ENCODE results near the gene AVPI1.
"Not testable (repeated sequence)": the region's sequence is repeated elsewhere in the genome, so short reads cannot be mapped to it uniquely, and the experiment has no call there.

Gene AVPI1

GRCh38 chr10:97684866-97685394, 2.1 kb downstream of the AVPI1 start:
- DNase-seq (ENCODE audit: low spot score in 2 of 2) = no peak
- Mint-ChIP-seq H3K4me3 (no peak overlapping the region), H3K36me3 (ENCODE audit: insufficient read depth) (peaks cover 5% of the 10 kb centered on the region), H3K27me3 (no peaks in the 10 kb centered on the region), H3K27ac (ENCODE audit: low read depth) (no peak overlapping the region), H3K9me3 (no peaks in the 10 kb centered on the region), H3K4me1 (peaks cover 8% of the 10 kb centered on the region)
- ATAC-seq (replicated peaks; ENCODE audit: extremely low read depth, poor library complexity, severe bottlenecking) = no peak

- not testable (repeated sequence) for H3K27me3 Mint-ChIP-seq; H3K36me3 Mint-ChIP-seq (ENCODE audit: insufficient read depth); H3K9me3 Mint-ChIP-seq; ATAC-seq (replicated peaks; ENCODE audit: extremely low read depth, poor library complexity, severe bottlenecking); DNase-seq (ENCODE audit: low spot score in 2 of 2); H3K4me1 Mint-ChIP-seq; H3K4me3 Mint-ChIP-seq; H3K27ac Mint-ChIP-seq (ENCODE audit: low read depth)
These were observed 2.7 kb downstream of the AVPI1 start for GRCh38 chr10:97684368-97684713.

- Mint-ChIP-seq H3K9me3 (no peaks in the 10 kb centered on the region), H3K27ac (ENCODE audit: low read depth) (no peak overlapping the region), H3K27me3 (no peaks in the 10 kb centered on the region), H3K4me3 (no peak overlapping the region), H3K36me3 (ENCODE audit: insufficient read depth) (peaks cover 5% of the 10 kb centered on the region), H3K4me1 (peaks cover 8% of the 10 kb centered on the region)
- no peak for ATAC-seq (replicated peaks; ENCODE audit: extremely low read depth, poor library complexity, severe bottlenecking)
- DNase-seq (ENCODE audit: low spot score in 2 of 2) = no peak
These were observed 3.3 kb downstream of the AVPI1 start for GRCh38 chr10:97683556-97684367.

GRCh38 chr10:97682042-97682441, 5.0 kb downstream of the AVPI1 start:
- peaks cover 9% of the 10 kb centered on the region for H3K36me3 Mint-ChIP-seq (ENCODE audit: insufficient read depth)
- H3K27ac Mint-ChIP-seq (ENCODE audit: low read depth) = no peak overlapping the region
- no peak overlapping the region for H3K4me3 Mint-ChIP-seq
- H3K9me3 Mint-ChIP-seq = no peaks in the 10 kb centered on the region
- no peak for DNase-seq (ENCODE audit: low spot score in 2 of 2)
- ATAC-seq (replicated peaks; ENCODE audit: extremely low read depth, poor library complexity, severe bottlenecking) = no peak
- H3K27me3 Mint-ChIP-seq = no peaks in the 10 kb centered on the region
- H3K4me1 Mint-ChIP-seq = no peaks in the 10 kb centered on the region

GRCh38 chr10:97679594-97679993, 7.4 kb downstream of the AVPI1 start:
- Mint-ChIP-seq H3K36me3 (ENCODE audit: insufficient read depth) (peaks cover 21% of the 10 kb centered on the region), H3K27ac (ENCODE audit: low read depth) (no peak overlapping the region), H3K4me3 (no peak overlapping the region), H3K4me1 (no peaks in the 10 kb centered on the region), H3K9me3 (no peaks in the 10 kb centered on the region), H3K27me3 (no peaks in the 10 kb centered on the region)
- DNase-seq (ENCODE audit: low spot score in 2 of 2) (no peak), ATAC-seq (replicated peaks; ENCODE audit: extremely low read depth, poor library complexity, severe bottlenecking) (no peak)

- no peaks in the 10 kb centered on the region for H3K27me3 Mint-ChIP-seq
- no peaks in the 10 kb centered on the region for H3K4me1 Mint-ChIP-seq
- H3K36me3 Mint-ChIP-seq (ENCODE audit: insufficient read depth) = peaks cover 42% of the 10 kb centered on the region
- H3K4me3 Mint-ChIP-seq = no peak overlapping the region
- ATAC-seq (replicated peaks; ENCODE audit: extremely low read depth, poor library complexity, severe bottlenecking) (peak; percentile 80), DNase-seq (ENCODE audit: low spot score in 2 of 2) (peak in 1 of 2 donors; percentile 34)
- H3K9me3 Mint-ChIP-seq = no peaks in the 10 kb centered on the region
- H3K27ac Mint-ChIP-seq (ENCODE audit: low read depth) = no peak overlapping the region
These were observed 10.1 kb downstream of the AVPI1 start for GRCh38 chr10:97676770-97677581.

GRCh38 chr10:97675222-97675621, 11.8 kb downstream of the AVPI1 start:
- Mint-ChIP-seq H3K9me3 (no peaks in the 10 kb centered on the region), H3K27me3 (no peaks in the 10 kb centered on the region), H3K36me3 (ENCODE audit: insufficient read depth) (peaks cover 54% of the 10 kb centered on the region), H3K27ac (ENCODE audit: low read depth) (no peak overlapping the region), H3K4me3 (no peak overlapping the region), H3K4me1 (no peaks in the 10 kb centered on the region)
- no peak for DNase-seq (ENCODE audit: low spot score in 2 of 2)
- no peak for ATAC-seq (replicated peaks; ENCODE audit: extremely low read depth, poor library complexity, severe bottlenecking)

- Mint-ChIP-seq H3K9me3 (no peaks in the 10 kb centered on the region), H3K36me3 (ENCODE audit: insufficient read depth) (peaks cover 54% of the 10 kb centered on the region)
- no peak for ATAC-seq (replicated peaks; ENCODE audit: extremely low read depth, poor library complexity, severe bottlenecking)
These were observed 13.1 kb downstream of the AVPI1 start for GRCh38 chr10:97673736-97674525.

GRCh38 chr10:97669571-97669970, 17.5 kb downstream of the AVPI1 start:
- H3K4me1 Mint-ChIP-seq = peaks cover 12% of the 10 kb centered on the region
- no peak overlapping the region for H3K27ac Mint-ChIP-seq (ENCODE audit: low read depth)
- no peaks in the 10 kb centered on the region for H3K27me3 Mint-ChIP-seq
- no peak overlapping the region for H3K4me3 Mint-ChIP-seq
- DNase-seq (ENCODE audit: low spot score in 2 of 2) (no peak), ATAC-seq (replicated peaks; ENCODE audit: extremely low read depth, poor library complexity, severe bottlenecking) (no peak)
- H3K36me3 Mint-ChIP-seq (ENCODE audit: insufficient read depth) = peaks cover 52% of the 10 kb centered on the region
- H3K9me3 Mint-ChIP-seq = no peaks in the 10 kb centered on the region

More at GRCh38 chr10:97673736-97674525, 13.1 kb downstream of the AVPI1 start:
- H3K4me1 Mint-ChIP-seq = no peaks in the 10 kb centered on the region
- no peak overlapping the region for H3K27ac Mint-ChIP-seq (ENCODE audit: low read depth)
- no peak overlapping the region for H3K4me3 Mint-ChIP-seq
- no peak for DNase-seq (ENCODE audit: low spot score in 2 of 2)
- H3K27me3 Mint-ChIP-seq = no peaks in the 10 kb centered on the region

- Mint-ChIP-seq H3K27me3 (no peaks in the 10 kb centered on the region), H3K27ac (ENCODE audit: low read depth) (no peak overlapping the region), H3K36me3 (ENCODE audit: insufficient read depth) (peaks cover 44% of the 10 kb centered on the region), H3K4me1 (peaks cover 12% of the 10 kb centered on the region), H3K9me3 (no peaks in the 10 kb centered on the region), H3K4me3 (no peak overlapping the region)
- ATAC-seq (replicated peaks; ENCODE audit: extremely low read depth, poor library complexity, severe bottlenecking) (no peak), DNase-seq (ENCODE audit: low spot score in 2 of 2) (no peak)
These were observed 19.6 kb downstream of the AVPI1 start for GRCh38 chr10:97667463-97667862.

- H3K9me3 Mint-ChIP-seq = no peaks in the 10 kb centered on the region
- ATAC-seq (replicated peaks; ENCODE audit: extremely low read depth, poor library complexity, severe bottlenecking) = no peak
- H3K27ac Mint-ChIP-seq (ENCODE audit: low read depth) = no peak overlapping the region
- H3K4me3 Mint-ChIP-seq = no peak overlapping the region
- H3K36me3 Mint-ChIP-seq (ENCODE audit: insufficient read depth) = peaks cover 42% of the 10 kb centered on the region
- no peak for DNase-seq (ENCODE audit: low spot score in 2 of 2)
- H3K4me1 Mint-ChIP-seq = peaks cover 12% of the 10 kb centered on the region
- no peaks in the 10 kb centered on the region for H3K27me3 Mint-ChIP-seq
These were observed 20.0 kb downstream of the AVPI1 start for GRCh38 chr10:97666992-97667391.

- no peak for ATAC-seq (replicated peaks; ENCODE audit: extremely low read depth, poor library complexity, severe bottlenecking)
- no peak overlapping the region for H3K4me3 Mint-ChIP-seq
- H3K36me3 Mint-ChIP-seq (ENCODE audit: insufficient read depth) = peaks cover 39% of the 10 kb centered on the region
- peaks cover 12% of the 10 kb centered on the region for H3K4me1 Mint-ChIP-seq
- no peaks in the 10 kb centered on the region for H3K27me3 Mint-ChIP-seq
- H3K9me3 Mint-ChIP-seq = no peaks in the 10 kb centered on the region
- no peak for DNase-seq (ENCODE audit: low spot score in 2 of 2)
- H3K27ac Mint-ChIP-seq (ENCODE audit: low read depth) = no peak overlapping the region
These were observed 22.7 kb downstream of the AVPI1 start for GRCh38 chr10:97664282-97664850.
